Endodermal cell (in vitro differentiated cells): ENCODE data around the gene RNF123. TPM values are rescaled to one million over a fixed set of nuclear protein-coding genes. Genes with fewer than 3 reads are reported as not detected.
"Not testable (repeated sequence)": the region's sequence is repeated elsewhere in the genome, so short reads cannot be mapped to it uniquely, and the experiment has no call there.

ENCODE experiments used
- DNase-seq: peaks from one replicate; pipeline ENCODE4 v3.0.0-alpha.2; 2017
- H3K27ac ChIP-seq: 2 replicates; pipeline ENCODE4 v1.5.1; 2013; ENCODE audit warnings: mild to moderate bottlenecking, low read depth, low read length, moderate library complexity
- H3K27me3 ChIP-seq: 2 replicates; pipeline ENCODE4 v1.6.1; 2013; ENCODE audit warnings: mild to moderate bottlenecking, low read length, moderate library complexity; ENCODE audit not compliant: insufficient read depth, control insufficient read depth, poor library complexity, severe bottlenecking
- H3K36me3 ChIP-seq: 2 replicates; pipeline ENCODE4 v1.7.0; 2013; ENCODE audit warnings: mild to moderate bottlenecking, low read length, moderate library complexity; ENCODE audit not compliant: control insufficient read depth, insufficient read depth
- H3K4me1 ChIP-seq: one replicate; pipeline ENCODE4 v1.7.0; 2013; ENCODE audit warnings: low read length; ENCODE audit not compliant: control insufficient read depth, insufficient read depth
- H3K4me3 ChIP-seq: 2 replicates; pipeline ENCODE4 v1.5.1; 2013; ENCODE audit warnings: mild to moderate bottlenecking, low read length, moderate library complexity
- H3K9ac ChIP-seq: 2 replicates; pipeline ENCODE4 v1.6.1; 2013; ENCODE audit warnings: mild to moderate bottlenecking, low read length, moderate library complexity; ENCODE audit not compliant: poor library complexity, severe bottlenecking; ENCODE audit errors: extremely low read depth
- H3K9me3 ChIP-seq: 2 replicates; pipeline ENCODE4 v1.6.1; 2013; ENCODE audit warnings: mild to moderate bottlenecking, low read length, moderate library complexity; ENCODE audit not compliant: control insufficient read depth
- H3K27ac Mint-ChIP-seq: 2 replicates; pipeline ENCODE4 v1.8.0; 2020; ENCODE audit warnings: mixed read lengths
- H3K27me3 Mint-ChIP-seq: 2 replicates; pipeline ENCODE4 v1.8.0; 2021; ENCODE audit warnings: mild to moderate bottlenecking, mixed read lengths; ENCODE audit not compliant: insufficient read depth
- H3K36me3 Mint-ChIP-seq: 2 replicates; pipeline ENCODE4 v1.8.0; 2020; ENCODE audit warnings: low read depth, mixed read lengths
- H3K4me1 Mint-ChIP-seq: 2 replicates; pipeline ENCODE4 v1.8.0; 2020; ENCODE audit warnings: mixed read lengths
- H3K4me3 Mint-ChIP-seq: 2 replicates; pipeline ENCODE4 v1.8.0; 2020; ENCODE audit warnings: mild to moderate bottlenecking, moderate library complexity, mixed read lengths
- H3K9me3 Mint-ChIP-seq: 2 replicates; pipeline ENCODE4 v1.8.0; 2020; ENCODE audit warnings: mild to moderate bottlenecking, mixed read lengths
- CTCF ChIP-seq: fragments of 200-600 bp; sonication (generic); conservative IDR thresholded peaks from 2 replicates; pipeline ENCODE4 v1.5.0; 2021; ENCODE audit warnings: antibody characterized with exemption, mild to moderate bottlenecking
- WGBS, 2 experiments: methylation state at CpG; one replicate each; pipeline versions ENCODE4 v1.1.5 to v1.1.7; 2013; ENCODE audit warnings: missing lambda C conversion rate in 2 of 2, mixed read lengths in 1 of 2; ENCODE audit not compliant: insufficient coverage in 1 of 2, insufficient read length in 1 of 2; 5-methylcytosine and 5-hydroxymethylcytosine counted together
- total RNA-seq, 2 donors: library from RNA; stranded (reverse); fragmentation: NEBNext Ultra II Directional in 1 of 2; extraction: Animal tissue kit (Norgen Biotek cat#: 25700) in 1 of 2; gene quantifications; 2 replicates in 1 of 2; 3 replicates in 1 of 2; pipeline ENCODE4 v1.2.1, GENCODE V29; 2021

The RNF123 gene
- total RNA-seq, 2 donors from 2014 or later = 47.3 to 47.6 TPM

GRCh38 chr3:49684453-49684852 lies 4.9 kb upstream of the RNF123 start:
- not testable (repeated sequence) for H3K9ac ChIP-seq, H3K4me1 ChIP-seq, H3K4me3 ChIP-seq, H3K9me3 Mint-ChIP-seq, H3K9me3 ChIP-seq, H3K27me3 Mint-ChIP-seq, H3K27ac Mint-ChIP-seq, H3K4me3 Mint-ChIP-seq, H3K27me3 ChIP-seq, H3K27ac ChIP-seq
- 87 to 100% methylated on average over 1 to 2 of the region's 2 CpGs for WGBS, 2 experiments
- peak; percentile 49 for TF ChIP-seq CTCF
- DNase-seq = peak; percentile 70
- Mint-ChIP-seq H3K4me1 (peaks cover 12% of the 10 kb centered on the region), H3K36me3 (peaks cover 33% of the 10 kb centered on the region)
- H3K36me3 ChIP-seq = peaks cover 44% of the 10 kb centered on the region

DNA sequence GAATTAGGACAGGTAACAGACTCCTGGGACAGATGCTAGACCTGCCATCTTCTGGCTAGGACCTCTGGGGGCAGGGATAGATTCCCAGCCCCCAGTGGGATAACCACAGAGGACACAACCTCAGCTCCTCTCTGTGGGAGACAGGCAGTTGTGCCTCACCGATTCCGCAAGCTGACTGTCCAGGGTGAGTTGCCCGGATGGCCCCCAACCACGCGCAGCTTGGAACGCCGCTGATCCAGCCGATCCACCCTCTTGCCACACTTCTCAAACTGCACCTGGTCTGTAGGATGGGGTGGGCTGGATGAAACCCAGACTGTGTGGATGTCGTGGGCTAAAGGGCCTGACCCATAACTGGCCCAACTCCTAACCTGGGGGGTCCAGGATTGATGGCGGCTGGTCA lies 4.3 kb upstream of the RNF123 start:
- peaks cover 37% of the 10 kb centered on the region for H3K36me3 ChIP-seq
- H3K27me3 ChIP-seq, H3K4me1 ChIP-seq, H3K4me3 ChIP-seq, DNase-seq, H3K27me3 Mint-ChIP-seq, H3K27ac Mint-ChIP-seq, H3K9me3 Mint-ChIP-seq, H3K27ac ChIP-seq, H3K9ac ChIP-seq, H3K9me3 ChIP-seq: not testable (repeated sequence)
- Mint-ChIP-seq H3K4me1 (peaks cover 16% of the 10 kb centered on the region), H3K36me3 (peaks cover 28% of the 10 kb centered on the region), H3K4me3 (peak overlapping the region; percentile 65)
- 99 to 100% methylated on average over 1 to 10 of the region's 10 CpGs for WGBS, 2 experiments

DNA sequence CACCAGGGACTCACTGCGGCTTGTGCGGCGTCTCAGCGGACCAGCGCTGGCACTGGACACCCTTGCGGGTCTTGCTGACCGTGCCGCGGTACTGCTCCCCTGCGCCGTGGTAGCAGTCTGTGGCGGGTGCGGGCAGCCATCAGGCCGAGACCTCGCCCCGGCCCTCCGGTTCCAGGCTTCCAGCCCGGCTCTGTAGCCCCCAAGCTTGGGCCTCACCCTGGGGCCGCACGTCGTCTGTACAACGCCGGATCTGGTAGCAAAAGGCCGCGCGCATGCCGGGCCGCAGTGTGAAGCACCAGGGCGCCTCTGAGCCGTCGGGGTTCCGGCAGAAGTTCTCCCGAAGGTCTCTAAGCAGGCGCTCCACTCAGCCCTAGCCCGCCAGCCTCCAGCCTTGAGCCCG lies 3.5 kb upstream of the RNF123 start:
- not testable (repeated sequence) for H3K27me3 ChIP-seq, H3K4me1 ChIP-seq, H3K4me3 ChIP-seq, H3K9me3 Mint-ChIP-seq, H3K9me3 ChIP-seq, H3K27me3 Mint-ChIP-seq, H3K27ac ChIP-seq, H3K9ac ChIP-seq, H3K27ac Mint-ChIP-seq
- H3K36me3 Mint-ChIP-seq = peaks cover 22% of the 10 kb centered on the region
- peaks cover 30% of the 10 kb centered on the region for H3K36me3 ChIP-seq
- DNase-seq = peak; percentile 66
- peak overlapping the region; percentile 65 for H3K4me3 Mint-ChIP-seq
- 47 to 69% methylated on average over 10 to 33 of the region's 36 CpGs for WGBS, 2 experiments
- peaks cover 18% of the 10 kb centered on the region for H3K4me1 Mint-ChIP-seq

GRCh38 chr3:49686346-49686745 lies 3.0 kb upstream of the RNF123 start:
- H3K4me1 ChIP-seq, H3K27me3 Mint-ChIP-seq, H3K9me3 Mint-ChIP-seq, H3K27ac ChIP-seq, H3K9me3 ChIP-seq, H3K27me3 ChIP-seq, H3K9ac ChIP-seq: not testable (repeated sequence)
- H3K4me3 ChIP-seq = peak overlapping the region; percentile 69
- TF ChIP-seq CTCF = peak; percentile 30
- Mint-ChIP-seq H3K27ac (peak overlapping the region; percentile 91), H3K4me3 (peak overlapping the region; percentile 65), H3K36me3 (peaks cover 22% of the 10 kb centered on the region), H3K4me1 (peaks cover 18% of the 10 kb centered on the region)
- peaks cover 25% of the 10 kb centered on the region for H3K36me3 ChIP-seq
- DNase-seq = peak; percentile 96
- WGBS, 2 experiments = 0 to 3% methylated on average over 6 to 19 of the region's 29 CpGs

DNA sequence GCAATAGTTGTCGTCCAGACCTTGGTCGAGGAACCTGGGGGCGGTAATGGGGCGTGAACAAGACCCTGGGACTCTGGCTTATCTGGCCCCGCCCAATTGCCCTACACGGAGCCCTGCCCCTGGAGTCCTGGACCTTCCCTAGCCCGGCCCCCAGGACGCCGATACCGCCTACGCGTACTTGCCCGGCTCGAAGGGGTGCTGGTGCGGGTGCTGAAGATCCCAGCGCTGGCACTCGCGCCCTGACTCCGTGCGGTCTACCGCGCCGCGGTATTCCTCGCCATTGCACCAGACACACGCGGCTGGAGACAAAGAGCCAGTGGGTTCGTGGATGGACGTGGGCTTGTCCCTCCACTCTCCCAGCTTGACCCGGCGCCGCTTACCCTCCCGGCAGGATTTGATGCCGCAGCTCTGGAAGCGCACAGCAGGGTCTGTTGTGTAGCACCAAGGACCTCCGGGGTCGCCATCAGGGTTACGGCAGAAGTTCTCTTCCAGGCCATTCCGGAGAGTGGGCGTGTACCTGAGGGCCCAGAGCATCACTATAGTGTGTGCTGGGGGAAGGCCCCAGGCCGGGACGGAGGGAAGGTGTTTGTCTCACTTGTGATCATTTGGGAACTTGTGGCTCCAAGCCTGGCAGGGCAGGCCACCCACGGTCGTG lies 2.5 kb upstream of the RNF123 start:
- H3K4me3 ChIP-seq = peak overlapping the region; percentile 69
- not testable (repeated sequence) for H3K4me1 ChIP-seq, H3K27me3 Mint-ChIP-seq, H3K27me3 ChIP-seq, H3K27ac ChIP-seq, H3K9me3 ChIP-seq, H3K9me3 Mint-ChIP-seq
- peaks cover 19% of the 10 kb centered on the region for H3K36me3 ChIP-seq
- peaks cover 18% of the 10 kb centered on the region for H3K4me1 Mint-ChIP-seq
- peak overlapping the region; percentile 89 for H3K27ac Mint-ChIP-seq
- peaks cover 22% of the 10 kb centered on the region for H3K36me3 Mint-ChIP-seq
- peak overlapping the region; percentile 11 for H3K9ac ChIP-seq
- WGBS, 2 experiments = 3 to 12% methylated on average over 22 to 44 of the region's 44 CpGs
- peak; percentile 96 for DNase-seq
- peak overlapping the region; percentile 65 for H3K4me3 Mint-ChIP-seq

- H3K27ac ChIP-seq, H3K9ac ChIP-seq, H3K9me3 Mint-ChIP-seq, H3K9me3 ChIP-seq, H3K27me3 Mint-ChIP-seq, H3K4me1 ChIP-seq, H3K27me3 ChIP-seq, DNase-seq: not testable (repeated sequence)
- Mint-ChIP-seq H3K4me1 (peaks cover 18% of the 10 kb centered on the region), H3K27ac (peak overlapping the region; percentile 42), H3K36me3 (peaks cover 22% of the 10 kb centered on the region), H3K4me3 (peak overlapping the region; percentile 65)
- WGBS, 2 experiments = 89 to 92% methylated on average over 3 to 12 of the region's 12 CpGs
- Histone ChIP-seq H3K4me3 (peak overlapping the region; percentile 69), H3K36me3 (peaks cover 14% of the 10 kb centered on the region)
Observed at GRCh38 chr3:49687424-49687795, 1.9 kb upstream of the RNF123 start.
